Mesenchymal stem cell (in vitro differentiated cells and primary cell): ENCODE results near the gene ATP23.

Experiments
- DNase-seq: peaks from one replicate; pipeline ENCODE4 v3.0.0-alpha.2; 2013
- H2AFZ ChIP-seq: one replicate; pipeline ENCODE4 v1.6.1; 2013; ENCODE audit warnings: low read depth, mild to moderate bottlenecking, control low read depth, inconsistent platforms, low read length, moderate library complexity
- H2AK5ac ChIP-seq: 2 replicates; pipeline ENCODE4 v1.6.1; 2013; ENCODE audit warnings: low read length, moderate library complexity, mild to moderate bottlenecking, inconsistent platforms; ENCODE audit not compliant: severe bottlenecking
- H2BK120ac ChIP-seq: one replicate; pipeline ENCODE4 v1.6.1; 2013; ENCODE audit warnings: low read depth, mild to moderate bottlenecking, inconsistent platforms, low read length, moderate library complexity
- H2BK12ac ChIP-seq, 2 experiments: one replicate each; pipeline ENCODE4 v1.6.1; 2013; ENCODE audit warnings: inconsistent platforms in 2 of 2, low read length in 2 of 2, mild to moderate bottlenecking in 2 of 2, moderate library complexity in 2 of 2, control low read depth in 1 of 2
- H2BK15ac ChIP-seq: one replicate; pipeline ENCODE4 v1.6.1; 2013; ENCODE audit warnings: mild to moderate bottlenecking, low read depth, inconsistent platforms; ENCODE audit not compliant: poor library complexity, severe bottlenecking
- H2BK5ac ChIP-seq: 2 replicates; pipeline ENCODE4 v1.6.1; 2013; ENCODE audit warnings: low read depth, mild to moderate bottlenecking, low read length, control low read depth, inconsistent platforms; ENCODE audit not compliant: poor library complexity, severe bottlenecking
- H3K14ac ChIP-seq, 2 experiments: one replicate each; pipeline ENCODE4 v1.6.1; 2013; ENCODE audit warnings: inconsistent platforms in 2 of 2, low read length in 2 of 2, control low read depth in 1 of 2, mild to moderate bottlenecking in 1 of 2, moderate library complexity in 1 of 2
- H3K18ac ChIP-seq, 2 experiments: one replicate each; pipeline ENCODE4 v1.6.1; 2013; ENCODE audit warnings: inconsistent platforms in 2 of 2, low read length in 2 of 2, control low read depth in 1 of 2, low read depth in 1 of 2, mild to moderate bottlenecking in 1 of 2
- H3K23ac ChIP-seq, 2 experiments: one replicate each; pipeline ENCODE4 v1.6.1; 2013; ENCODE audit warnings: inconsistent platforms in 2 of 2, low read length in 2 of 2, mild to moderate bottlenecking in 2 of 2, moderate library complexity in 2 of 2, control low read depth in 1 of 2
- H3K27ac ChIP-seq: 2 replicates; pipeline ENCODE4 v1.5.1; 2013; ENCODE audit warnings: mild to moderate bottlenecking, moderate library complexity, low read length, control low read depth, inconsistent platforms; ENCODE audit not compliant: poor library complexity, severe bottlenecking
- H3K27me3 ChIP-seq, 2 experiments: 2 replicates each; pipeline versions ENCODE4 v1.6.1 to v1.7.0; 2013; ENCODE audit warnings: low read length in 2 of 2, mild to moderate bottlenecking in 2 of 2, moderate library complexity in 2 of 2, control low read depth in 1 of 2, inconsistent platforms in 1 of 2; ENCODE audit not compliant: control insufficient read depth in 1 of 2, insufficient read depth in 1 of 2
- H3K36me3 ChIP-seq, 2 experiments: 2 replicates each; pipeline versions ENCODE4 v1.6.1 to v1.7.0; 2013; ENCODE audit warnings: low read length in 2 of 2, control low read depth in 1 of 2, inconsistent platforms in 1 of 2, low read depth in 1 of 2, mild to moderate bottlenecking in 1 of 2; ENCODE audit not compliant: insufficient read depth in 2 of 2, control insufficient read depth in 1 of 2
- H3K4ac ChIP-seq, 2 experiments: one replicate each; pipeline ENCODE4 v1.6.1; 2013; ENCODE audit warnings: inconsistent platforms in 2 of 2, low read length in 2 of 2, mild to moderate bottlenecking in 2 of 2, moderate library complexity in 2 of 2, control low read depth in 1 of 2, low read depth in 1 of 2
- H3K4me1 ChIP-seq: 2 replicates; pipeline ENCODE4 v1.6.1; 2013; ENCODE audit warnings: low read depth, low read length, control low read depth; ENCODE audit not compliant: control insufficient read depth, insufficient read depth
- H3K4me2 ChIP-seq: 2 replicates; pipeline ENCODE4 v1.6.1; 2013; ENCODE audit warnings: low read length, mild to moderate bottlenecking, inconsistent platforms; ENCODE audit not compliant: poor library complexity, severe bottlenecking
- H3K4me3 ChIP-seq, 2 experiments: 2 replicates each; pipeline versions ENCODE4 v1.5.1 to v1.7.0; 2013; ENCODE audit warnings: low read length in 2 of 2, mild to moderate bottlenecking in 2 of 2, control low read depth in 1 of 2, low read depth in 1 of 2; ENCODE audit not compliant: insufficient read depth in 1 of 2
- H3K79me1 ChIP-seq: replicated peaks from 2 replicates; pipeline ENCODE4 v1.6.1; 2013; ENCODE audit warnings: mild to moderate bottlenecking, control low read depth, low read length, inconsistent platforms; ENCODE audit not compliant: poor library complexity, severe bottlenecking
- H3K9ac ChIP-seq: 2 replicates; pipeline ENCODE4 v1.7.0; 2013; ENCODE audit warnings: mild to moderate bottlenecking, low read length, moderate library complexity
- H3K9me3 ChIP-seq: 2 replicates; pipeline ENCODE4 v1.7.0; 2013; ENCODE audit warnings: mild to moderate bottlenecking, low read length; ENCODE audit not compliant: control insufficient read depth
- H4K8ac ChIP-seq: one replicate; pipeline ENCODE4 v1.6.1; 2013; ENCODE audit warnings: inconsistent platforms, mild to moderate bottlenecking, low read length, moderate library complexity
- H4K91ac ChIP-seq: one replicate; pipeline ENCODE4 v1.6.1; 2013; ENCODE audit warnings: mild to moderate bottlenecking, low read length, inconsistent platforms
- WGBS: methylation state at CpG from one replicate; pipeline ENCODE4 v1.1.7; 2013; ENCODE audit warnings: mixed read lengths; 5-methylcytosine and 5-hydroxymethylcytosine counted together

Gene ATP23

DNA sequence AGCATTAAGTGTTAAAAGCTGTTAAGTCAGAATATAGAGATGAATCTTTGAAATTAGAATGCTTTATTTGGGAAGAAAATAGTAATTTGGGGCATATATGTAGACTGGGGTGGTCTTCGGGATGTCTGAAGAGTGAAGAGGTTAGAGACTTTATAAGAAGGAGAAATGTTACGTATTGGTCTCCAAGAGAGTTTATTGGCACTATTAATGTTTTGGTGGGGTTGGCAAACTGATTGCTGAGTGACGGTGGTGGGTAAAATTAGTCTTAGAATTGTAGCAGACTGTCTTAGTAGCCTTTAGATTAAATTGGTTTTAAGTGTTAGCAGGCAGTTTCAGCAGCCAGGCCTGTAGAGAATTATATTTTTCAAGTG, 4.9 kb upstream of the ATP23 start:
- 73% methylated on average over 3 of the region's 3 CpGs for WGBS
- no peak overlapping the region for H2BK5ac ChIP-seq
- H2AFZ ChIP-seq, result no peak overlapping the region
- no peaks in the 10 kb centered on the region for H3K27me3 ChIP-seq
- peaks cover 3% of the 10 kb centered on the region for H3K4me1 ChIP-seq
- H2BK15ac ChIP-seq, result no peak overlapping the region
- no peak overlapping the region for H3K4ac ChIP-seq
- peak overlapping the region in 1 of 2 experiments; percentile 91 for H3K4me3 ChIP-seq
- H4K8ac ChIP-seq, result no peak overlapping the region
- no peak overlapping the region for H2BK120ac ChIP-seq
- no peaks in the 10 kb centered on the region for H3K9me3 ChIP-seq
- no peak overlapping the region for H3K4me2 ChIP-seq
- H2AK5ac ChIP-seq, result no peak overlapping the region
- no peak overlapping the region for H3K27ac ChIP-seq
- no peak overlapping the region for H3K23ac ChIP-seq
- H3K9ac ChIP-seq, result peak overlapping the region; percentile 97
- DNase-seq, result no peak
- H3K79me1 ChIP-seq, result peaks cover 2% of the 10 kb centered on the region
- no peak overlapping the region for H4K91ac ChIP-seq
- no peak overlapping the region for H3K14ac ChIP-seq
- peaks cover 0 to 3% of the 10 kb centered on the region in 2 experiments for H3K36me3 ChIP-seq
- H2BK12ac ChIP-seq, result no peak overlapping the region
- no peak overlapping the region for H3K18ac ChIP-seq

DNA sequence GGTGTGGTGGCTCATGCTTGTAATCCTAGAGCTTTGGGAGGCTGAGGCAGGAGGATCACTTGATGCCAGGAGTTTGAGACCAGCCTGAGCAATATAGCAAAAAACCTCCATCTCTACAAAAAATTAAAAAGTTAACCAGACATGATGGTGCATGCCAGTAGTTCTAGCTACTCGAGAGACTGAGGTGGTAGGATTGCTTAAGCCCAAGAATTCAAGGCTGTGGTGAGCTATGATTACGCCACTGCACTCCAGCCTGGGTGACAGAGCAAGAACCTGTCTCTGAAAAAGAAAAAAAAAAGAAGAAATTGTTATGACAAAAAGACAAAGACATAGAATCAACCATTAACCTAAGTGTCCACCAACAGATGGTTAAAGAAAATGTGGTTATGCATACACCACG, 2.1 kb upstream of the ATP23 start:
- H2BK12ac ChIP-seq, result no peak overlapping the region
- H3K4me2 ChIP-seq, result no peak overlapping the region
- no peaks in the 10 kb centered on the region for H3K9me3 ChIP-seq
- H4K91ac ChIP-seq, result no peak overlapping the region
- H2BK5ac ChIP-seq, result no peak overlapping the region
- no peak overlapping the region for H3K27ac ChIP-seq
- no peaks in the 10 kb centered on the region for H3K36me3 ChIP-seq
- no peak overlapping the region for H3K14ac ChIP-seq
- no peak overlapping the region for H3K4me3 ChIP-seq
- H3K4ac ChIP-seq, result no peak overlapping the region
- peaks cover 10% of the 10 kb centered on the region for H3K79me1 ChIP-seq
- WGBS, result 85% methylated on average over 3 of the region's 3 CpGs
- peaks cover 7% of the 10 kb centered on the region for H3K4me1 ChIP-seq
- H2BK120ac ChIP-seq, result no peak overlapping the region
- H2BK15ac ChIP-seq, result no peak overlapping the region
- H2AFZ ChIP-seq, result no peak overlapping the region
- peak; percentile 4 for DNase-seq
- no peak overlapping the region for H3K9ac ChIP-seq
- H3K23ac ChIP-seq, result no peak overlapping the region
- H2AK5ac ChIP-seq, result no peak overlapping the region
- H4K8ac ChIP-seq, result no peak overlapping the region
- no peaks in the 10 kb centered on the region for H3K27me3 ChIP-seq
- no peak overlapping the region for H3K18ac ChIP-seq

DNA sequence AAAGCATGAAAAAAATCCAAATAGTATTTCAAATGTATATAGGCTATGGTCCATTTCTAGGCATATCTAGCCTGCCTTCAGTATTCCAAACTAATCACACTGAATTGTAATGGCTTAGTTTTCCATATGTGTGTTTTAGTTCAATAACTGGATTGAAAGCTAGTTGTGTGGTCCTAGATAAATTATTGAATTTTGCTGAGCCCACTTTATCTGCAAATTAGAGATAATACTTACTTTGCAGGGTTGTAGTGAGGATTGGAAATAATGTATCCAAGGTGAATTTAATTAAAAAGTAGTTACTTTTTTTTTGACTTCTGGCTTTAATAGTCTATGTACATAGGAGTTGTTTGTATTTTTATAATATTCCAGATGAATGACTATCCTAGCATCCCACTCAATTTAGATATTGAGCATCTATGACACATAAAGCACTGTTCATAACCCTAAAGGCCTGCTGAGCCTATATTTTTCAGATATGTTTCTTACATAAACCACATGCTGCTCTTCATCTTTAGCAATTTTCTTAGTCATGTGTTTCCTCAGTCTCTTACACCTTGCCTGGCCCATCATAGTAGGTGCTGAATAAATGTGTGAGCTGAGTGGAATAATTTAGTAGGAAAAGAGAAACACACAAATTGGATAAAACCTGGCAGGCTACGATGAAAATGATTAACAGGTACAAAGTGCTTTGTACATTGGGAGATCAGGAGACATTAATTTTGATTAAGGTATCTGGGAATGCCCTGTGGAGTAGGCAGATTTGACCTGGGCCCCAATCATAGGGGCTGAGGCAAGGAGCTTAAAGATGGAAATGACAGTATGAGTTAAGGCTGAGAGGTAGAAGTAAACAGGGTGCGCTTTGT, 1.1 kb upstream of the ATP23 start:
- 58% methylated on average over 2 of the region's 2 CpGs for WGBS
- Histone ChIP-seq H3K4me1 (peaks cover 7% of the 10 kb centered on the region), H4K91ac (no peak overlapping the region), H3K4me2 (no peak overlapping the region), H3K18ac (no peak overlapping the region), H3K9ac (peak overlapping the region; percentile 90), H3K4ac (no peak overlapping the region), H3K27me3 (no peaks in the 10 kb centered on the region), H3K9me3 (no peaks in the 10 kb centered on the region), H2BK15ac (no peak overlapping the region), H2BK12ac (no peak overlapping the region), H3K79me1 (peaks cover 9% of the 10 kb centered on the region), H3K14ac (no peak overlapping the region), H3K36me3 (no peaks in the 10 kb centered on the region), H2AFZ (no peak overlapping the region), H2BK120ac (no peak overlapping the region), H3K23ac (no peak overlapping the region), H2AK5ac (no peak overlapping the region), H4K8ac (peak overlapping the region; percentile 97), H3K27ac (no peak overlapping the region), H2BK5ac (no peak overlapping the region), H3K4me3 (peak overlapping the region in 1 of 2 experiments; percentile 92)
- DNase-seq, result no peak

DNA sequence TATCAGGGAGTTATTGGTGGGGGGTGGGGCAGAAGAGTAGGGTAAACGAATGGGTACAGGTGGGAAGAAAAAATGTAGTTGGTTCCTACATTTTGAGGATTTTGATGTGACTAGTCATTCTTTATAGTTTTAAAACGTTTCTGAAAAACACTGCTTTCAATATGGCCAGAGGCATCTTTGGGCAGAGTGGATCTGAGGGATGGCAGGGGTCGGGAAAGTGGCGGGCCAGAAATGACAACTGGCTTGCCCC, 527 bp upstream of the ATP23 start:
- no peak for DNase-seq
- Histone ChIP-seq H2AK5ac (no peak overlapping the region), H3K27ac (peak overlapping the region; percentile 64), H3K9me3 (no peaks in the 10 kb centered on the region), H2BK15ac (no peak overlapping the region), H3K14ac (peak overlapping the region in 1 of 2 experiments; percentile 90), H3K27me3 (no peaks in the 10 kb centered on the region), H2AFZ (peak overlapping the region; percentile 43), H3K4me2 (peak overlapping the region; percentile 62), H3K9ac (peak overlapping the region; percentile 90), H4K8ac (peak overlapping the region; percentile 97), H3K18ac (peak overlapping the region; percentile 86 to 87), H3K23ac (no peak overlapping the region), H3K4me3 (peak overlapping the region; percentile 61 to 92), H3K4ac (no peak overlapping the region), H2BK5ac (no peak overlapping the region), H2BK12ac (no peak overlapping the region), H3K4me1 (peaks cover 7% of the 10 kb centered on the region), H3K79me1 (peaks cover 8% of the 10 kb centered on the region), H2BK120ac (no peak overlapping the region), H3K36me3 (no peaks in the 10 kb centered on the region), H4K91ac (no peak overlapping the region)
- 16% methylated on average over 4 of the region's 4 CpGs for WGBS
